GM21515 (cell line): ENCODE measurements around the gene KRTCAP2.
A peak's percentile ranks its signal among the peaks of the same experiment; 100 is the strongest.
"Not testable (repeated sequence)": the region's sequence is repeated elsewhere in the genome, so short reads cannot be mapped to it uniquely, and the experiment has no call there.

Experiments
- ATAC-seq: cut with Tn5 transposase; IDR thresholded peaks from one replicate; pipeline ENCODE4 v1.9.1; 2021; ENCODE audit not compliant: unreplicated experiment

KRTCAP2 gene

DNA sequence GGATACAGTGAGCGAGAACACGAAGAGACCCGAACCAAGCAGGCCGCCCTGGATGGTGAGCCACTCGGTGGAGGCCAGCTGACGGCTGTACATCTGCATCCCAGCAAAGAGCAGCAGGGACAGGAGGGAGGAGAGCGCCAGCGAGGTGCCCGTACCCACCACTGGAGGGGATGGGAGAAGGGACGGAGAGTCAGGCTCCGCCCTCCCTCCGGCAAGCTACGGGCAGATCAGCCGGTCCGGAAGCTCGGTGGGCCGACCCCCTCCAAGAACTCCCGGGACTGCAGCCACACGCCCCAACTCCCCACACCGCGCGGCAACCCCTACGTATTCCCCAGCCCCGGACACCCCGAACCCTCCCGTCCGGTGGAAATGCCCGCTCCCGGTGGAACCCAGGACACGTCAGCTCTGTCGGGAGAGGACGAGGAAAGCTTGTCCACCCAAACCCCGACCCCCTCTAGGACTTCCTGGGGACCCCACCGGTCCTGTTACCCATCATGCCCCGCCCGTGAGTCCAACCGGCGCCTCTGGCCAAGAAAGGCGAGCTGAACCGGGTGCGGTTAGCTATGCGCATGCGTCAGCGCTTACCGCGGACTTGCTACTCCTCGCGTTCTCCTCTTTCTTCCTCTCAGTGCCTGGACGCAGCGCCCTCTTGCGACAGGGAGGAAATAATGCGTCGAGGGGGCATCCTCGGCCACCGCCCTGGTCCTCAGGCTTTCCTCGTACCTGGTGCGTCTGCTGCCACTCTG, at the start of gene KRTCAP2:
Gene KRTCAP2, minus strand, starts transcription at position 573 of the 746 bp plus-strand sequence. Its CDS starts 80 bp downstream, at position 493.
- ATAC-seq, result peak; percentile 61

DNA sequence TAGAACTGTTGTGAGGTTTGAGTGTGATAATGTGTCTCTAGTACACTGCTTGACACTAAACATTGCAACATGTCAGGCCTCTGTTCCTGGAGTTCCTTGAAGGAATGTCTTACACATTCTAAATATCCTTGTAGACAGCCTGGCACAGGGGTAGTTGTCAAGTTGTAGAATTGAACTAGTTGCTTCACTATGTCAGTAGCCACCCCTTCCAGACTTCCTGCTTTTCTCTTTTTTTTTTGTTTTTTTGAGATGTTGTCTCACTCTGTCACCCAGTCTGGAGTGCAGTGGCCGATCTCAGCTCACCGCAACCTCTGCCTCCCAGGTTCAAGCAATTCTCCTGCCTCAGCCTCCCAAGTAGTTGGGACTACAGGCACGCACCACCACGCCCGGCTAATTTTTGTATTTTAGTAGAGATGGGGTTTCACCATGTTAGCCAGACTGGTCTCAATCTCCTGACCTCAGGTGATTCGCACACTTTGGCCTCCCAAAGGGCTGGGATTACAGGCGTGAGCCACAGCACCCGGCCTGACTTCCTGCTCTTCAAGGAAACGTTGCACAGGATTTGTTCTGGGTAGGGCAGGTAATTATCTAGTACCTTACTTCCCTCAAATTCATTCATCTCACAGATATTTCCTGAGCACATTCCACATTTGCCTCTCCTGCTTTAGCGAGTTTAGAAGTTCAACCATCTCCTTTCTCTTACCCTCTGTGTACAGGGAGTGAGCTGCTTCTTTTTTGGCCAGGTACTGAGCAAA, 47.3 kb upstream of the KRTCAP2 start:
- ATAC-seq, result not testable (repeated sequence)

DNA sequence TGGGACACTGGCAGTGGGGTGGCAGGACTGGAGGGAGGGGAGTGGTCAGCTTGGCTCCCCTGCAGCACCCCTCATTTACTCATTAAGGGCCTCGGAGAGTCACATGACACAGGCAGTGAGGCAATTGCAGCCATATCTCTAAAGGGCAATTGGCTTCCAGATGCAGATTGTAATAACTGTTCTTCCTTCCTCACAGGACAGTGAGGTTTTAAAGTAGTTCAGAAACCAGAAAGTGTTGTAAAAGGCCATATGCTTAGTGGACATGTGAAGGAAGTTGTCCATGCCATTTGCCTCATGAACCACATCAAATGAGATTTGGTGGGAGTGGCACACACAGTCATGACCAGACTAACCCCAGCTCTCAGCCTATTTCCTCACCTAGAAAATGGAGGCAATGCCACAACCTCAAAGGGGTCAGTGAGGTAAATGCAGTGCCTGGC, 46.5 kb upstream of the KRTCAP2 start:
- ATAC-seq, result no peak

DNA sequence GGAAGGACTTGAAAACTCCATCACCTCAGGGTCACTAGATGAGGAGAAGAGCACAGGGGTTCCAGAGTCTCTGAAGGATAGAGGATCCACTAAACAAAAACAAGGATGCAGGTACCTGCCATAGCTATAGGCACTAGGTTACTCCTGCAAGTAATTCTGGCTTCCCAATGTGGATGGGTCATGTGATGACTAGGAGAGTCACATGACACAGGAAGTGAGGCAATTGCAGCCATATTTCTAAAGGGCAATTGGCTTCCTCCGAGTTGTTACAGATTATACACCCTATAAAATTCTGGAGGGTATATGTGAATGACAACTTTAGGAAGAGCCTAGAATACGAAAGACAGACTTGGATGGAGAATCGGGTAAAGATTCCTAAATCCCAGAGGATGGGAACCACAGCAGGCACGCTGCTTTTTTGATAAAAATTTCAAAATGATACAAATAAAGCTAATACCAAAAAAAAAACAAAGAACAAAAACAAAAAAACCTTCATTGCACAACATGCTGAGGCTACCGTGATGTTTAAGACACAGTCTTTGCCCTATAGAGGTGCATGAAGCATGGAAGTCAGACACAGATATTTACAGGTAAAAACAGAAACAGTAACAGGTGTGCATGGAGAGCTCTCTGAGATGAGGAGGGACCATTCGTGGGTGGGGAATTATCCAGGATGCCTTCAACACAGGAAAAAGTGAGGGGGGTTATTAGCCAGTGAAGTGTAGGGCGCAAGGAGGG, 45.9 kb upstream of the KRTCAP2 start:
- ATAC-seq, result no peak

DNA sequence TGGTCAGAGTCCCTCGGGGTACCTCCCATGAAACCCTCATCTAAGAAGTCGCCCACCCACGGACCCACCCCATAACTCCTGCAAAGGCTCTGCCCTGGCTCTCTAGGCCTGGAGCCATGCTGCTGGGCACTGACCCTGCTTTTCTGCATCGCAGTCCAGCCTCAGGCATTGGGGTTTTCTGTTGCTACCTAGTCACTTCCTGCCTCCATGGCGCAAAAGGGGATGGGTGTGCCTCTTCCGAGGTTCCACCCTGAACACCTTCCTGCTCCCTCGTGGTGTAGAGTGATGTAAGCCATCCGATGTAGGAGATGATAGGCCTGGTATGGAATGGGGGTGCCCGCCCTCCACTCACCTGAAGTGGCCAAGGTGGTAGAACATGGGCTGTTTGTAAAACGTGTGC, 41.6 kb upstream of the KRTCAP2 start:
- ATAC-seq, result not testable (repeated sequence)

DNA sequence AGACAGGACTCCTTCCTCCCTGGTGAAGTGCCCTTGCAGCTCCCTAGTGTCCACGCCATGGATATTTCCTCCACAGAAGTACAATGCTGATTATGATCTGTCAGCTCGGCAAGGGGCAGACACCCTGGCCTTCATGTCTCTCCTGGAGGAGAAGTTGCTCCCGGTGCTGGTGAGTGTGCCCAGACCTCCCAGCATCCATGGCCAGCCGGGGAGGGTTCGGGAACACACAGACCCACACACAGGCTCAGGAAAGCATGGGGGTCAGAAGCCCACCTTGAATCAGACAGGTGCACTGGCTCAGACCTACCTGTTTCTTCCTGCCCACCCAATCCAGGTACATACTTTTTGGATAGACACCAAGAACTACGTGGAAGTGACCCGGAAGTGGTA, 38.9 kb upstream of the KRTCAP2 start:
- ATAC-seq, result not testable (repeated sequence)

DNA sequence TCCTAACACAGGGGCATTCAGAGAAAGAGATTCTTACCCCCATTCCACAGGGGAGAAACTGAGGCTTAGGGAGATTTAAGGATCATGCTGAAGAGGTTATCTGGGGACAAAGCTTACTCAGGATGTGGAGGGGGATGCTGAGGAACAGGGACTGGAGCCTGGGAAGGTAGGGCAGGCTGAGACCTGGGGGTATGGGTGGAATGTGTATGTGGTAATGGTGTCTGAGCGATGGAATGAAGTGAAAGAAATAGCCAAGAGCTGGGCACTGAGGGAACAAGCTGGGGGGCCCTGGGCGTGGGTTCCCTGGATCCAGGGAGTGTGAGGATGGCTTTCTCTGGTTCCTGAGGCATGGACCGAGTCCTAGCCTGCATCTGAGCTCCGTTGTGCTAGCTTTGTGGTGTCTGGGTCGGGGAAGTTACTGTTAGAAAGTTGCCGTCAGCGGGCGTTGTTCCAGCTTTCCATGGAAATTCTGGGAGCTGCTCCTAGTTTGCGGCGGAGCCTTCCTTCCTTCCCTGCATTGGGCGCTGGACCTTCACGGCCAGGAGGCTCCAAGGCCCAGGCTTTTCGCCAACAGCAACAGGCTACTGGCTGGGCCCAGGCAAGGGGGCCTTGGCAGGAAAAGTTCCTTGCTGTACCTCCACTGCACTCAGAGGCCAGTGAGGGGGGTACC, 38.4 kb upstream of the KRTCAP2 start:
- not testable (repeated sequence) for ATAC-seq

DNA sequence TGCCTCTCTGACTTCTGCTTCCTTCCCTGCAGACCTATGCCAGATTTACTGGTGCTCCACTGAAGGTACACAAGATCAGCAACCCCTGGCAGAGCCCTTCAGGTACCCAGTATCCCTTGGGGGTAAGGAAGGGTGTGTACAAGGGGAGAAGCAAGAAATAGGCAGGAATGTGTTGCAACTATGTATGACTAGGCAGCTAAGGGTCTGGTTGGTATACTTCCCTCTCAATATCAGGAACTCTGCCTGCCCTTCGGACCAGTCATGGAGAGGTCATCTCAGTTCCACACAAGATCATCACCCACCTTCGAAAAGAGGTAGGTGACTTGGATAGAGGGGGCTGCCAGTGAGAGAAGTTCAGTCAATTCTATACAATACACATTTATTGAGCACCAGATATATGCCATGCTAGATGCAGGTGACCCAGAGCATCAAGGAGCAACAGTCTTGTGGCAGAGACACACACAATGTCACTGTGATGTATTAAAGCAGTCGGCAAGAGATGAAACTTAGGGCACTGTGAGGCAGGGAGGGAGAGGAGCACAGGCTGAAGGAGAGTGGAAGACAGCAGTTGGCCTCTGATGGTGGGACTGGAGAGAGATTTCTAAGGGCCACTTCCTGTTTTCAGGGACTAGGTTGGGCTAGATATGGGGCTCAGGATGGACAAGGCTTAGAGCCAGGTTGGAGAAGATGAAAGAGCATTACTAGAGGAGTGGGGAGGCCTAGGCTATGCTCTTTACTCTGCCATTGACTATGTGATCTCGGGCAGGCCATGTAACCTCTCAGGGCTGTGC, 37.4 kb upstream of the KRTCAP2 start:
- no peak for ATAC-seq

DNA sequence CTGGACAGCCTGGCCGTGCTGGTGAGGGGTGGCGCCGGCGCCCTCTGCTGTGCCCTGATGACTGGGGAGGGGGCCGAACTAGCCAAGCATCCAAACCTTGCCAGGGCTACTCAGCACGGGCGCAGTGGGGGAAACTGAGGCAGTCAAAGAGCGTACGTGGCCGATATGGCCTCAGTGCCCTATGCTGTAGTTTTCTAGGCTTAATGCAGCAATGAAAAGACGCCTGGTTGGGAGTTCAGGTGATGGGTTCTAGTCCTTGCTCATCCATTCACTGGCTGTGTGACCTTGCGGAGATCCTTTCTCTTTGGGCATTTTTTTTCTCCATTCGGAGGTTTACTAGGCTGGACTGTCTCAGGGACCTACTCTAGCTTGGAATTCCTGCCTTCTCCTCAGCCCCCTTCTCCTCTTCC, 36.2 kb upstream of the KRTCAP2 start:
- ATAC-seq, result no peak

DNA sequence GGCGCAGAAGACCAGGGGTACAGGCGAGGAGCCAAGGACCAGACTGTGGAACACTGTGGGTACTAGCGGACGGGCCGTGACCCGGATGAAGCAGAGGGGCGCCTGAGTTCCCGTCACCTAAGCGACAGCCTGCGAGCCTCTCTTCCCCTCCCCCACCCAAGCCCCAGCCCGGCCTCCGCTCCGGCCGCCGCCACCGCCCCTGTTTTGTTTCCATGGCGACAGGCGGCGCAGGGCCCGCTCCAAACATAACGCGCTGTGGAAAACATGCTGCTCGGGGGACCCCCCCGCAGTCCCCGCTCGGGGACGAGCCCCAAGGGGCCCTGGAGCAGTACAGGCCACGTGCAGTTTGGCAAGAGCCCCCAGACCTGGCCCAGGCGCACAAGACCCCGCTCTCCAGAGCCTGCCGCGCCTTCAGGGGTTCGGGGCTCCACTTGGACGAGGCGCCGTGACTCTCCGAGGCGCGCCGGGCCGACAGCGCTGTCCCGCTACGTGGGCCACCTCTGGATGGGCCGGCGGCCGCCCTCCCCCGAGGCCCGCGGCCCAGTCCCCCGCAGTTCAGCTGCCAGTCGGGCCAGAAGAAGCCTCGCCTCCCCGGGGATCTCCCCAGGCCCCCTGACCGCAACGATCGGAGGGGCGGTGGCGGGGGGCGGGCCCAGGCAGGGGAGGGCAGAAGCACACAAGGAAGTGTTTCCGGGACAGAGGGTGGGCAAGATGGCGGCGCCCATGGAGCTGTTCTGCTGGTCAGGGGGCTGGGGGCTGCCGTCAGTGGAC, 35.6 kb upstream of the KRTCAP2 start, which contains the start of gene MTX1:
Gene MTX1, plus strand, starts transcription at position 155 of the 771 bp plus-strand sequence. Its CDS starts 110 bp downstream, at position 265.
- ATAC-seq, result peak; percentile 61

DNA sequence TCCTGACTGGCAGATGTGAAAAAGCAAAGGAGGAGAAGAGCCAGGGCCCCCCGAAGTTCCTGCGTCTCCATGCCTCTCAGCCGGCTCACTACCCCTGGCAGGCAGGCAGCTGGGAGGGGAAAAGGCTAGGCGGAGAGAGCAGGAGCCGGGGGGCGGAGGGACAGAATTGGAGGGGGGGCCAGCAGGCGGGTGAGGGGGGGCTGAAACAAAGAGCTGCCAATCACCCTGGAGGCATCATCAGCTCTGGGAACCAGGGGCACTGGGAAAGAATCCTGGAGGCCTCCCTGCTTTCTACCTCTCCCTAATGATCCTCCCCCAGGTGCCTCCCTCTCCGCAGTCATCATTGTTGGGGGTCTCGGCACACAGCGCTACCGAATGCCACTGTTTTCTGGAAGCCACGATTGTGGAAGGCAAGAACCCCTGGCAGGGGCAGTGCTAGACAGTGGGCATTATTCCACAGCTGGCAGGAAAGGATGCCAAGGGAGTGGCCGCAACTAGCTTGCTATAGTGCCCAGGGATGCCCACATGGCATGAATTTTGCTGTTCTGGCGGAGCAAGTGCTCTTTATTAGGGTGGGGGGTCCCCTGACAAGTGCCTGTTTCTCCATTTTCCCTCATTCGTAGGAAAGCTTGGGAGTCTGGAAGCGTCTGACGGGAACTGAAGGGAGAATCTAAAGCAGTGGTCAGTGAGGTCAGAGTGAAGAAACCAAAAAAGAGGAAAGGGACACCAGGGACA, 34.9 kb upstream of the KRTCAP2 start, which contains the start of gene THBS3:
Gene THBS3, minus strand, starts transcription at position 92 of the 735 bp plus-strand sequence. Its CDS starts 21 bp downstream, at position 71.
- ATAC-seq, result no peak

DNA sequence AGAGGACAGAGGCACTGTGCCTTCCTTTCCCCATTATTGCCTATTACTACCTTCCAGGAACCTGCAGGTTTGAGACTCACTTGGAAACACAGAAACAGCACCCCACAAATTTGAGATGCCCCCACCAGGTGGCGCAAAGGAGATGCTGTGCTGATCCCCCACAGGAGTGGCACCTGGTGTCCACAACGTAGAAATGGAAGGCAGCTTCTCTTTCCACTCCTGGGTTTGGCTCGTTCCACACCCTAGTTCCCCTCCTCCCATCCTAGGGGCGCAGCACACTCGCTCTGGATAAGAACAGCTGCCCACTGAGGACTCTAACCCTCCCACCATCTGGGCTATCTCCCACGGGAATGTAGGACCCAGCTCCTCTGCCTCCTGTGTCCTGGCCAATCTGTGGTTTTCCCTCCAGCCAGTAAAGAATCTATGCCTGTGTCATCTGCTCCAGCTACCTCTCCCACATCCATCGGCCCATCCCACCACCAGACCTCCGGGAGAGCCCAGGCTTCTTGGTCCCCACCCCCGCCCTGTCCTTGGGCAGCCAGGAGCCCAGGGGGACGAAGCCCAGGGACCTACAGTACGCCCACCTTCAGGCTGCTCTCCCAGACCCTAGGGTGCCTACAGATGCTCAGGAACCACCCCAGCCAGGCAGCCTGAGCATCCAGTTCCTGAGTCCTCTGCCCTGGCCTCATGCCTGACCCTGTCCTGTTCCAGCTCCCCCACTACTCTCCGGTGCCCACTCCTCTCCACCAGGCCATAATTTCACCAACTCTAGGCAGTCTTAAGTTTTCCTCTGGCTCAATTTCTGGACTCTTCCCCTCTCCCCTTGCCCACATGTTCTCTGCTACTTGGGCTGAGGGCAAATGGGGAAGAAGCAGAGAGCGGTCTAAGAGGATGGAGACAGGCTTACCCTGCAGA, 34.0 kb upstream of the KRTCAP2 start:
- ATAC-seq, result no peak

DNA sequence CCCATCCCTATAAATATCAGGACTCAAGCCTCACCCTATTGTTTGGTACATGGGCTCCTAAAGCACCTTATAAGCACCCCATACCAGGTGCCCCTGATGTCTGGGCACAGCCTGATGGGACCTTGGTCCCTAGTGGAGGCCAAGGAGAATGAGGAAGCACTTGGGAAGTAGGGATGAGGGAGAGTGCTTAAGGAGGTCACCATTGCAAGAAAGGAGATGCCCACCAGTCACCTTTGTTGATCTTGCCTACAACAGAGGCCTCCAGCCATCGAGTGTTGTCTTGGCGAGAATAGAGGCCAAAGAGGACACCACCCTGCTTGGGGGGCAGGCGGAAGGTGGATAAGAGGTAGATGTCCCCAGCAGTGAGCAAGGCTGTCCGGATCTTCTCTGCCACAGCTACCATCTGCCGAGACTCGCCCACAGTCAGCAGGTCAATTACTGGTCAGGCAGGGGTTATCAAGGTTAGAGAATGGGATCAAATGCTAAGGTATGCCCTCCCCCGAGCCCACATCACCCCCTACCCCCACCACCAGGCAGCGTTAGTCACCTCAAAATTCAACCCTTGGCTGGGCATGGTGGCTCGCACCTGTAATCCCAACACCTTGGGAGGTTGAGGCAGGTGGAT, 33.0 kb upstream of the KRTCAP2 start:
- no peak for ATAC-seq

DNA sequence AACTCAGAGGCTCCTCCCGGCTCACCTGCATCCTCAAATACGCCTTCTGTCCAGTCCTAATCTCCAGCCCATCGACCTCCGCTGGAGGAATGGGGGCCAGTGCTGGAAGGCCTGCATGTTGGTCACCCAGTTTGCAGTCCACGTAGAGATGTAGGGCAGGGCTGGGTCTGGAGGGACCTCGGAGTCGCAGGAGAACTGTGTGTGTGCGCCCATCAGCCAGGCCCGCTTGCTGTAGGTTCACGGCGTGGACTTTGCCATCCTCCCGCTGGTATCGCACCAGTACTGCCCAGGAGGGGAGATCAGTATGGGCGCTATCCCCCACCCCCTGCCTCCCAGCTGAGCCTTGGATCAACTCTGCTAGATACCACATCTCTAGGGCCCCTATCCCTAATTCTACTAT, 31.9 kb upstream of the KRTCAP2 start:
- no peak for ATAC-seq

DNA sequence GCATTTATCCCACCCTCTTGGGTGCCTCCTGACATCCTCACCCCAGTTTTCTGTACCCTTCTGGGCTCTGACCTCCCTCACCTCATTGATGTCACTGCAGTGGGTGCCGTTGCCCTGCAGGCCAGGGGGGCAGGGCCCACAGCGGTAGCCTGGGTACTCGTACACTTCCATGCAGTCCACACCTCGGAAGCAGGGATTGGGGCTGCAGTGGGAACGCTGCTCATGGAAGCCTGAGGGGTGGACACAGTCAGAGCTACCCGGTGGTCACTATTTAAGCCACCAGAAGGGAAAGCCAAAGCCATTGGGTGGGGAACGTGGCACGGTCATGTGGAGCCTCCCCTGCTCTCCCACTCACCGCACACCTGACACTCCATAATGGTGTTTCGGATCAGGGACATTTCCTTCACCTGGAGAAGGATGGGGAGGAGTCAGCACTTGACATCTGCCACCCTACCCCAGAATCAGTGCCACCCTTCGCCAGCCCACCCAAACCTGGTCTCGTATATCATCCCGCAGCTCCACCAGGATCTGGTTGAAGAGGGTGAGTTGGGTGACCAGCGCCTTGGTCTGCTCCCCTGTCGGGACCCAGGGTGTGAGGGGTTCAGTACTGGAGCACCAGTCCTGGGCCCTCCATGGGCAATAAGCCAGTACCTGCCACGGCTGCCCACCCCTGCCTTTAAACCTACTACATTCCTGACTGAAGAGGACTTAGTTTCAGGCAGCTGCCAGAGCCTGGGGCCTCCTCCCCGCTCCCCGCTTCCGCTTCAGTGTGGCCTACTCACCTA, 29.8 kb upstream of the KRTCAP2 start:
- no peak for ATAC-seq

DNA sequence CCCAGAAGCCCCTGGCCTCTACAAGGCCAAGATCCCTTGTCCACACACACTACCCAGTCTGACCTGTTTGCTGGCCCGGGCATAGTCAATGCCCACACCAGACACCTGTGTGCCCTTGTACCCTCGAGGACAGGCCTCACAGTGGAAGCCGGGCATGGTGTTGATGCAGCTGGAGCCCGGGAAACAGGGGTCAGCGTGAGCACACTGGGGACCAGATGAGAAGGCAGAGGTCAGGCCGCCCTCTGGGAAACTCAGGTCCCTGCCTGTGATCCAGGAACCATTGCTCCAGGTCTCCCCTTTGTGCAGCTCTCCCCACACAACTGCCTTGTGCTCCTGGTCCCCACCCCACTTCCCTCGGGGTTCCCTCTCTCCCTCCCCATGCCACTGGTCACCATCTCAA, 29.1 kb upstream of the KRTCAP2 start:
- ATAC-seq, result no peak
